ENCODE results near the gene PSENEN.

Gene PSENEN

GRCh38 chr19:35775298-35776101 lies 30.0 kb downstream of the PSENEN start, which contains the start of gene ARHGAP33:
Gene ARHGAP33, plus strand, starts transcription at chr19:35775564. Its CDS starts 95 bp downstream, at chr19:35775659.
- no peaks in the 10 kb centered on the region for H3K36me3 ChIP-seq (ENCODE audit: control insufficient read depth, insufficient read depth, low read length)
- peak within 1 kb of the TSS; percentile 14 for H3K4me3 ChIP-seq (ENCODE audit: low read length)
- peak within 1 kb of the TSS; percentile 12 for H3K9ac ChIP-seq (ENCODE audit: low read length)

GRCh38 chr19:35776102-35776788 lies 30.8 kb downstream of the PSENEN start:
- Histone ChIP-seq H3K9me3 (ENCODE audit: control insufficient read depth, low read length) (no peaks in the 10 kb centered on the region), H3K4me3 (ENCODE audit: low read length) (peak overlapping the region; percentile 9), H3K4me1 (ENCODE audit: control insufficient read depth, insufficient read depth, low read length) (no peaks in the 10 kb centered on the region), H3K9ac (ENCODE audit: low read length) (peak overlapping the region; percentile 12), H3K27me3 (ENCODE audit: control insufficient read depth, insufficient read depth, low read length) (no peaks in the 10 kb centered on the region), H3K36me3 (ENCODE audit: control insufficient read depth, insufficient read depth, low read length) (no peaks in the 10 kb centered on the region)

More at GRCh38 chr19:35775298-35776101, 30.0 kb downstream of the PSENEN start, which contains the start of gene ARHGAP33:
- no peaks in the 10 kb centered on the region for H3K27me3 ChIP-seq (ENCODE audit: control insufficient read depth, insufficient read depth, low read length)
- no peaks in the 10 kb centered on the region for H3K9me3 ChIP-seq (ENCODE audit: control insufficient read depth, low read length)
- H3K4me1 ChIP-seq (ENCODE audit: control insufficient read depth, insufficient read depth, low read length) = no peaks in the 10 kb centered on the region

- Histone ChIP-seq H3K36me3 (ENCODE audit: control insufficient read depth, insufficient read depth, low read length) (no peaks in the 10 kb centered on the region), H3K9ac (ENCODE audit: low read length) (no peak overlapping the region), H3K4me1 (ENCODE audit: control insufficient read depth, insufficient read depth, low read length) (no peaks in the 10 kb centered on the region), H3K4me3 (ENCODE audit: low read length) (no peak overlapping the region), H3K9me3 (ENCODE audit: control insufficient read depth, low read length) (no peaks in the 10 kb centered on the region), H3K27me3 (ENCODE audit: control insufficient read depth, insufficient read depth, low read length) (no peaks in the 10 kb centered on the region)
Measured at GRCh38 chr19:35777086-35777841, 31.8 kb downstream of the PSENEN start.

GRCh38 chr19:35777961-35778360 lies 32.5 kb downstream of the PSENEN start:
- H3K27me3 ChIP-seq (ENCODE audit: control insufficient read depth, insufficient read depth, low read length) = no peaks in the 10 kb centered on the region
- no peak overlapping the region for H3K9ac ChIP-seq (ENCODE audit: low read length)
- H3K36me3 ChIP-seq (ENCODE audit: control insufficient read depth, insufficient read depth, low read length) = no peaks in the 10 kb centered on the region
- no peak overlapping the region for H3K4me3 ChIP-seq (ENCODE audit: low read length)
- no peaks in the 10 kb centered on the region for H3K9me3 ChIP-seq (ENCODE audit: control insufficient read depth, low read length)
- no peaks in the 10 kb centered on the region for H3K4me1 ChIP-seq (ENCODE audit: control insufficient read depth, insufficient read depth, low read length)

GRCh38 chr19:35779033-35779432 lies 33.6 kb downstream of the PSENEN start:
- H3K36me3 ChIP-seq (ENCODE audit: control insufficient read depth, insufficient read depth, low read length) = no peaks in the 10 kb centered on the region

GRCh38 chr19:35780058-35780457 lies 34.6 kb downstream of the PSENEN start:
- H3K4me3 ChIP-seq (ENCODE audit: low read length) = no peak overlapping the region
- no peaks in the 10 kb centered on the region for H3K36me3 ChIP-seq (ENCODE audit: control insufficient read depth, insufficient read depth, low read length)
- no peak overlapping the region for H3K9ac ChIP-seq (ENCODE audit: low read length)
- no peaks in the 10 kb centered on the region for H3K9me3 ChIP-seq (ENCODE audit: control insufficient read depth, low read length)
- H3K27me3 ChIP-seq (ENCODE audit: control insufficient read depth, insufficient read depth, low read length) = no peaks in the 10 kb centered on the region
- no peaks in the 10 kb centered on the region for H3K4me1 ChIP-seq (ENCODE audit: control insufficient read depth, insufficient read depth, low read length)

More at GRCh38 chr19:35779033-35779432, 33.6 kb downstream of the PSENEN start:
- Histone ChIP-seq H3K9me3 (ENCODE audit: control insufficient read depth, low read length) (no peaks in the 10 kb centered on the region), H3K27me3 (ENCODE audit: control insufficient read depth, insufficient read depth, low read length) (no peaks in the 10 kb centered on the region), H3K4me3 (ENCODE audit: low read length) (no peak overlapping the region), H3K9ac (ENCODE audit: low read length) (no peak overlapping the region), H3K4me1 (ENCODE audit: control insufficient read depth, insufficient read depth, low read length) (no peaks in the 10 kb centered on the region)

GRCh38 chr19:35780717-35781116 lies 35.3 kb downstream of the PSENEN start:
- no peaks in the 10 kb centered on the region for H3K9me3 ChIP-seq (ENCODE audit: control insufficient read depth, low read length)
- no peaks in the 10 kb centered on the region for H3K36me3 ChIP-seq (ENCODE audit: control insufficient read depth, insufficient read depth, low read length)
- H3K4me1 ChIP-seq (ENCODE audit: control insufficient read depth, insufficient read depth, low read length) = no peaks in the 10 kb centered on the region
- no peaks in the 10 kb centered on the region for H3K27me3 ChIP-seq (ENCODE audit: control insufficient read depth, insufficient read depth, low read length)
- no peak overlapping the region for H3K9ac ChIP-seq (ENCODE audit: low read length)
- no peak overlapping the region for H3K4me3 ChIP-seq (ENCODE audit: low read length)

- Histone ChIP-seq H3K4me1 (ENCODE audit: control insufficient read depth, insufficient read depth, low read length) (no peaks in the 10 kb centered on the region), H3K9ac (ENCODE audit: low read length) (no peak overlapping the region), H3K4me3 (ENCODE audit: low read length) (no peak overlapping the region), H3K27me3 (ENCODE audit: control insufficient read depth, insufficient read depth, low read length) (no peaks in the 10 kb centered on the region), H3K36me3 (ENCODE audit: control insufficient read depth, insufficient read depth, low read length) (no peaks in the 10 kb centered on the region), H3K9me3 (ENCODE audit: control insufficient read depth, low read length) (no peaks in the 10 kb centered on the region)
Measured at GRCh38 chr19:35781650-35782049, 36.2 kb downstream of the PSENEN start.

- Histone ChIP-seq H3K9ac (ENCODE audit: low read length) (no peak overlapping the region), H3K27me3 (ENCODE audit: control insufficient read depth, insufficient read depth, low read length) (no peaks in the 10 kb centered on the region), H3K4me3 (ENCODE audit: low read length) (no peak overlapping the region), H3K36me3 (ENCODE audit: control insufficient read depth, insufficient read depth, low read length) (no peaks in the 10 kb centered on the region), H3K4me1 (ENCODE audit: control insufficient read depth, insufficient read depth, low read length) (no peaks in the 10 kb centered on the region), H3K9me3 (ENCODE audit: control insufficient read depth, low read length) (no peaks in the 10 kb centered on the region)
Measured at GRCh38 chr19:35782589-35782988, 37.1 kb downstream of the PSENEN start.

- H3K9me3 ChIP-seq (ENCODE audit: control insufficient read depth, low read length) = no peaks in the 10 kb centered on the region
- no peak overlapping the region for H3K4me3 ChIP-seq (ENCODE audit: low read length)
- no peaks in the 10 kb centered on the region for H3K27me3 ChIP-seq (ENCODE audit: control insufficient read depth, insufficient read depth, low read length)
- no peaks in the 10 kb centered on the region for H3K36me3 ChIP-seq (ENCODE audit: control insufficient read depth, insufficient read depth, low read length)
- no peak overlapping the region for H3K9ac ChIP-seq (ENCODE audit: low read length)
- H3K4me1 ChIP-seq (ENCODE audit: control insufficient read depth, insufficient read depth, low read length) = no peaks in the 10 kb centered on the region
Measured at GRCh38 chr19:35783469-35784434, 38.3 kb downstream of the PSENEN start.
